Retinal pigment epithelial cell (primary cell): ENCODE measurements around the gene SMG9.

Experiments used
- DNase-seq: peaks from one replicate; pipeline ENCODE4 v3.0.0-alpha.2; 2010; ENCODE audit warnings: low read depth
- H3K4me3 ChIP-seq: 2 replicates; pipeline ENCODE4 v1.5.1; 2011; ENCODE audit warnings: mild to moderate bottlenecking, low read length, control low read depth, moderate library complexity
- CTCF ChIP-seq: conservative IDR thresholded peaks from 2 replicates; pipeline ENCODE4 v1.5.1; 2011; ENCODE audit warnings: low read depth, low read length, control low read depth, inconsistent platforms

SMG9 gene

GRCh38 chr19:43731346-43731745, 23.4 kb downstream of the SMG9 start:
- DNase-seq = no peak
- no peak overlapping the region for H3K4me3 ChIP-seq
- no peak for TF ChIP-seq CTCF

DNA sequence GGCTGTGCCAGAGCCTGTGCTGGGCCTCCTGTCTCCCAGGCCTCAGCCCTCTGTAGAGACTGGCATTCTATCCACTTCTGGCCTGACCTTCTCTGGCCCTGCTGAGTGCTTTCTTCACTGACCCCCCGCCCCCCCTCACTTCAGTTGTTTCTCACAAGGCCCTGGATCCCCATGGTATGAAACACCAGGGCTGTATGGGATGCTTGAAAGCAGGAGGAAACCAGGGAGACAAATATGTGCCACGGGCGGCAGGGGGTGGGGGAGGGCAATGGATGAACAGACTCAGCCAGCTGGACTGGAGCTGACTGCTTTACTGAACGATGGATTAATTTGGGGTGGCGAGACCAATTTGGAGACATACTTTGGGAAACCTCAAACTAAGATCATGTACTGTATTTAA, 24.8 kb downstream of the SMG9 start:
- TF ChIP-seq CTCF = no peak
- no peak overlapping the region for H3K4me3 ChIP-seq
- no peak for DNase-seq

- TF ChIP-seq CTCF = no peak
- no peak overlapping the region for H3K4me3 ChIP-seq
- DNase-seq = no peak
Measured at GRCh38 chr19:43727593-43727853, 27.2 kb downstream of the SMG9 start.

DNA sequence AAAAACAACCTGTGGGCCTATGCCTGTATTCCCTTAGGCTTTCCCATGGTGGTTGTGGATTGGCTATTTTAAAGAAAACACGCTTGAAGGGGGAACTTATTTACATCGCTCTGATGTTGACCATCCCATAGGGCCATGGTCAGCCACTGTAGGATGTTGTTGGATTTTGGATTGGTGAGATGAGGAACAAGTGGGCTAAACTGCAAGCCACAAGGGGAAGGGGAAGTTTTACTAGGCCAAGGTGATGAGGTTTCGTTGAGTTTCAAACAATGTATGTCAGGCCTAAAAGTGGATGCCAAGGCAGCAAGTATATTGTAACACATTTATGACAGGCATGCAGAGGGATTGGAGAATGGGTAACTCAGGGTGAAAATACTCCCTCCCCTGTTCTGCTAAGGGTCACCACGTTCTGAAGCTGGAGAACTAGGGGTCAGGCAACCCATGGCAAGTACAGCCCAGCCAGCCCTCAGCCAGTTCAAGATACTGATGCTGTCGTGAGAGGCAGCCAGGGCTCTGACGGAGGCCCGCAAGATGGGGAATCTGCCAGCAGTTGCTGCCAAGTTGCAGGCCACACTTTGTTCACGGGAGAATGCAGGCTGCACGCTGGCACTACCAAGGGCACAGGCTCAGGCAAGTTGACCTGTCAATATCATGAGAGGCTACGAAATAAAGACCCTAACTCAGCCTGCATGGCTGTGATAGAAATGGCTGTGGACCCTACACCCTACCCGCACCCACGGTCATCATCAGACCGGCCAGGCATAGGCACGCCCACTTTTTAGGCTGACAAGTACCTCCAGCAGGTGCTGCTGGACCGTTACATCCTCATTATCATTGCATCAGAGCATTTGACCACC, 27.8 kb downstream of the SMG9 start:
- H3K4me3 ChIP-seq = no peak overlapping the region
- DNase-seq = no peak
- no peak for TF ChIP-seq CTCF

DNA sequence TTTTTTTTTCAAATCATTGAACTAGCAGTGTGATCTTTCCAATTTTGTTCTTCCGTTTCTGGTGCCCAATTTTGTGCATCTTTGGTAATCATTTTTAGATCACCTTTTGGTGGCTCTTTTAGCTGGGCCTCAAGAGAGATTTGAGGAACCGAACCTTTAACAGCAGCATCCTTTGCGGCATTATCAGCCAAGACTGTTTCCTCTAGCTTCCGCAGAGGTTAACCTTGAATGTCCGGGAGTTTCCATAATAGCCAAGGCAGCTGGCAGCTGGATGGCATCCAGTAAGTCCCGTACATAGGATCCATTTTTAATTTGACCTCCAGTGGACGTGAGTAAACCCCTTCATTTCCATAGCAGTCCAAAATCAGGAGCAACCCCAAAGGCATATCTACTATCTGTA, 29.3 kb downstream of the SMG9 start:
- DNase-seq = no peak
- no peak for TF ChIP-seq CTCF
- no peak overlapping the region for H3K4me3 ChIP-seq

DNA sequence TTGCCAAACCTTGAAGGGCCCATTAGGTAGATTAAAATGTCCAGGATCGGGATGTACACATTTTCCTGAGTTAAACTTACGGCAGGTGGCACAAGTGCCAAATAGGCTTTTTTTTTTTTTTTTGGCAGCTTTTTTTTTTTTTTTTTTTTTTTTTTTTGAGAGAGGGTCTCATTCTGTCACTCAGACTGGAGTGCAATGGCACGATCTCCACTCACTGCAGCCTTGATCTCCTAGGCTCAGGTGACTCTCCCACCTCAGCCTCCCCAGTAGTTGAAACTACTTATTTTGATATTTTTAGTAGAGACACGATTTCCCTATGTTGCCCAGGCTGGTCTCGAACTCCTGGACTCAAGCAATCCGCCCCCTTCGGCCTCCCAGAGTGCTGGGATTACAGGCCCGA, 29.9 kb downstream of the SMG9 start:
- no peak for DNase-seq
- no peak for TF ChIP-seq CTCF
- no peak overlapping the region for H3K4me3 ChIP-seq

DNA sequence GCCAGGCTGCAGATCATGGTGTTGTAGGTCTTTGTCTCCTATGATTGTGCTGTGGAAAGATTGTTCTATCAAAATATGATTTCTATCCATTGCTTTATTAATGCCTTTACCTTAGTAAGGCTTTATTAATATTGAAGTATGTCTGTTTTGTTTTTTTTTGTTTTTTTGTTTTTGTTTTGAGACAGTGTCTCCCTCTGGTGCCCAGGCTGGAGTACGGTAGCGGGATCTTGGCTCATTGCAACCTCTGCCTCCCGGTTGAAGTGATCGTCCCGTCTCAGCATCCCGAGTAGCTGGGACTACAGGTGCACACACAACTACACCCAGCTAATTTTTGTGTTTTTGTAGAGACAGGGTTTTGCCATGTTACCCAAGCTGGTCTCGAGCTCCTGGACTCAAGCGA, 31.2 kb downstream of the SMG9 start:
- no peak overlapping the region for H3K4me3 ChIP-seq
- TF ChIP-seq CTCF = peak; percentile 25
- DNase-seq = no peak
